HepG2 (cell line): Measurements from ENCODE around the gene ARFGAP2. TPM values are rescaled to one million over a fixed set of nuclear protein-coding genes. Genes with fewer than 3 reads are reported as not detected.

Source experiments
- EEA1 ChIP-seq: sonication (generic); formaldehyde crosslinking; IDR thresholded peaks from 2 replicates; pipeline ENCODE4 v1.5.1; 2020; ENCODE audit warnings: mild to moderate bottlenecking, missing genetic modification reagents, borderline replicate concordance
- GABPB1 ChIP-seq: IDR thresholded peaks from 2 replicates; pipeline ENCODE4 v1.6.1; 2016; ENCODE audit warnings: mild to moderate bottlenecking, missing genetic modification reagents, moderate library complexity, missing compliant biosample characterization
- HIC2 ChIP-seq: sonication (generic); formaldehyde crosslinking; IDR thresholded peaks from 2 replicates; pipeline ENCODE4 v1.9.0; 2022; ENCODE audit warnings: low read depth, missing genetic modification reagents
- HIVEP1 ChIP-seq: sonication (generic); formaldehyde crosslinking; IDR thresholded peaks from 2 replicates; pipeline ENCODE4 v1.4.0; 2020; ENCODE audit warnings: mild to moderate bottlenecking, missing genetic modification reagents
- IKZF4 ChIP-seq: sonication (generic); formaldehyde crosslinking; IDR thresholded peaks from 2 replicates; pipeline ENCODE4 v1.5.1; 2020; ENCODE audit warnings: borderline replicate concordance, mild to moderate bottlenecking, low read depth, missing genetic modification reagents; ENCODE audit errors: not compliant biosample characterization
- MLXIP ChIP-seq: sonication (generic); formaldehyde crosslinking; IDR thresholded peaks from 2 replicates; pipeline ENCODE4 v1.9.0; 2021; ENCODE audit warnings: missing genetic modification reagents, borderline replicate concordance
- MTA3 ChIP-seq: sonication (generic); formaldehyde crosslinking; IDR thresholded peaks from 2 replicates; pipeline ENCODE4 v1.4.0; 2020; ENCODE audit warnings: missing genetic modification reagents
- NFIB ChIP-seq: sonication (generic); formaldehyde crosslinking; IDR thresholded peaks from 2 replicates; pipeline ENCODE4 v1.9.0; 2021; ENCODE audit warnings: missing genetic modification reagents, mild to moderate bottlenecking, borderline replicate concordance
- NONO ChIP-seq, 2 experiments: fragments of 450-650 bp in 1 of 2; sonication (generic) in 1 of 2; formaldehyde crosslinking in 1 of 2; IDR thresholded peaks in 1 of 2; conservative IDR thresholded peaks in 1 of 2; 2 replicates each; pipeline versions ENCODE4 v1.6.1 to v1.8.0; 2017 to 2022; ENCODE audit warnings: mild to moderate bottlenecking in 1 of 2, missing genetic modification reagents in 1 of 2, moderate library complexity in 1 of 2
- PRMT3 ChIP-seq: sonication (generic); formaldehyde crosslinking; IDR thresholded peaks from 2 replicates; pipeline ENCODE4 v1.8.1; 2022; ENCODE audit warnings: low read depth, mild to moderate bottlenecking, moderate library complexity, missing genetic modification reagents, borderline replicate concordance
- TFDP2 ChIP-seq: sonication (generic); formaldehyde crosslinking; IDR thresholded peaks from 2 replicates; pipeline ENCODE4 v1.4.0; 2020; ENCODE audit warnings: missing genetic modification reagents
- ZFP36L1 ChIP-seq: sonication (generic); formaldehyde crosslinking; IDR thresholded peaks from 2 replicates; pipeline ENCODE4 v1.8.0; 2022; ENCODE audit warnings: mild to moderate bottlenecking, missing genetic modification reagents, moderate library complexity
- ZMAT5 ChIP-seq: sonication (generic); formaldehyde crosslinking; IDR thresholded peaks from 2 replicates; pipeline ENCODE4 v1.5.0; 2020; ENCODE audit warnings: mild to moderate bottlenecking, low read depth, missing genetic modification reagents, borderline replicate concordance
- ZNF207 ChIP-seq: fragments of 450-650 bp; IDR thresholded peaks from 2 replicates; pipeline ENCODE4 v1.6.1; 2016; ENCODE audit warnings: antibody characterized with exemption, borderline replicate concordance
- ZNF354B ChIP-seq: sonication (generic); formaldehyde crosslinking; IDR thresholded peaks from 2 replicates; pipeline ENCODE4 v1.8.0; 2022; ENCODE audit warnings: mild to moderate bottlenecking, missing genetic modification reagents
- ZNF678 ChIP-seq: sonication (generic); formaldehyde crosslinking; IDR thresholded peaks from 2 replicates; pipeline ENCODE4 v1.4.0; 2020; ENCODE audit warnings: mild to moderate bottlenecking, missing genetic modification reagents
- ZNF747 ChIP-seq: sonication (generic); formaldehyde crosslinking; IDR thresholded peaks from 2 replicates; pipeline ENCODE4 v1.8.1; 2023; ENCODE audit warnings: missing genetic modification reagents, mild to moderate bottlenecking, borderline replicate concordance
- ZSCAN20 ChIP-seq: sonication (generic); formaldehyde crosslinking; IDR thresholded peaks from 2 replicates; pipeline ENCODE4 v1.4.0; 2020; ENCODE audit warnings: missing genetic modification reagents, mild to moderate bottlenecking, borderline replicate concordance
- ZSCAN22 ChIP-seq: sonication (generic); formaldehyde crosslinking; IDR thresholded peaks from 2 replicates; pipeline ENCODE4 v1.4.0; 2020; ENCODE audit warnings: mild to moderate bottlenecking, missing genetic modification reagents
- polyA plus RNA-seq, 8 experiments: library from polyadenylated mRNA; depleted of rRNA in 3 of 8; stranded (reverse) in 7 of 8; unstranded in 1 of 8; fragments of >200 nt; fragmentation: Illumina TruSeq in 4 of 8; extraction: Trizol in 4 of 8; gene quantifications; 2 replicates each; pipeline versions ENCODE4 v1.2.1 to v1.2.3, GENCODE V29; 2011 to 2016; ENCODE audit warnings: low read depth in 4 of 8, missing spikeins in 1 of 8, mixed read lengths in 1 of 8; ENCODE audit not compliant: insufficient read depth in 1 of 8
- total RNA-seq, 5 experiments: library from RNA; depleted of rRNA; stranded (reverse); fragments of >200 nt; fragmentation: Illumina TruSeq; extraction: Trizol; gene quantifications; 2 replicates each; pipeline ENCODE4 v1.2.3, GENCODE V29; 2016; ENCODE audit warnings: low read depth in 1 of 5
- TF ChIP-seq, protein P1 (sequence below): sonication (generic); formaldehyde crosslinking; IDR thresholded peaks from 2 replicates; pipeline ENCODE4 v1.5.0; 2020; ENCODE audit warnings: missing genetic modification reagents

Gene ARFGAP2
- total and polyA plus RNA-seq, 2 of the 13 experiments (the other 11 are each of a cell fraction or from before 2014, with no cell fraction given): 32.3 to 75.3 TPM

DNA sequence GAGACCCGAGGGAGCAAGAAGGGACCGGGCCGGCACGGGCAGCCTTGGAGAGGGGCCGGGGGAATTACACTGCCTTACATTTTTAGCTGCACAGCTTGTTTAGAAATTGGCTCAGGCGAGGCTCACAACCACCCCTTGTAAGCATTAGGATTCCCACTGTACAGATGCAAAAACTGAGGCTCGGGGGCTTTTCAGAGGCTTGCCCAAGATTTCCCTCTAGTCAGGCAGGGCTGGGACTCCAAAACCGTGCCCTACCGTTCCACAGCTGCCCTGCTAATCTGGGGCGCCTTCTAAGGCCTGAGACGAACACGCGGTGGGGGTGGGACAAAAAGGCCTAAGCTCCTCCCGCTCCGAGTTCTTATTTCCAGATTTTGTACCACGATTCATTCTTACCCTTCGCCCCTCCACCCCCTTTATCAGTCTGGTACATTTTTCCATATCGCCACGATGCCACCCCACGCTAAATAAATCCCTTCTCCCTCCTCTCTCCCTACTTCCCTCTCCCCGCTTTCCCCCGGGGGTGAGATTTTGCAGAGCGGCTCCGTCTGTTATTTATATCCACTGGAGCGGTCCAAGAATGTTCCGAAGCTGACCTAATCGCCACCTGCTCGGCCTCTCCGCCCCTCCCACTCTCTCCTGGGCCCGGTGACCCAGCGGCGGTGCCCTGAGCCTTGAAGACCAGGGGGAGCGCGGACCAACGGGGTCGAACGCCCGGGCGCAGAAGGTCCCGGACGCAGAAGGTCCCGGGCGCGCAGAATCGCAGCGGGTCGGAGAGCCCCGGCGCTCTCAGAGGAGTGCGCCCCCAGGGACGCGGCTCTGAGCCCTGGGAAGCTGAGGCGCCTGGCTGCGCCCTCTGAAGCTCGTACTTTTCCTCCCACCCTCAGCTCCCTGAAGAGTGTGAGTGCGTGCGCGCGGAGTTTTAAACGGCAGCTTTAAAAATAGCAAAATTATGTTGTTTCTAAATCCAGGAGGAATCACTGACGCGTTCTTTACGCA lies 10.3 kb upstream of the ARFGAP2 start (continued):
- 0 out of 2 replicates have a peak, but pooled peaks have one; percentile 28 for TF ChIP-seq PRMT3 (CRISPR knock-in tag)
- no peak for TF ChIP-seq ZMAT5 (CRISPR knock-in tag)
- TF ChIP-seq MLXIP (CRISPR knock-in tag): no peak
- no peak for TF ChIP-seq ZNF354B (CRISPR knock-in tag)
- TF ChIP-seq MTA3 (CRISPR knock-in tag): no peak
- no peak for TF ChIP-seq TFDP2 (CRISPR knock-in tag)
- peak; percentile 21; the same call in 1 of the 2 replicates for TF ChIP-seq EEA1 (CRISPR knock-in tag)
- no peak for TF ChIP-seq ZSCAN20 (CRISPR knock-in tag)
- no peak for TF ChIP-seq HIVEP1 (CRISPR knock-in tag)
- TF ChIP-seq NONO (IDR thresholded peaks at IDR 0.05): no peak
- peak; percentile 76 for TF ChIP-seq NONO (CRISPR knock-in tag; conservative IDR thresholded peaks at IDR 0.05)
- TF ChIP-seq ZFP36L1 (CRISPR knock-in tag): 0 out of 2 replicates have a peak, but pooled peaks have one; percentile 59
- TF ChIP-seq ZSCAN22 (CRISPR knock-in tag): no peak
- TF ChIP-seq ZNF747 (CRISPR knock-in tag): 0 out of 2 replicates have a peak, but pooled peaks have one; percentile 45
- TF ChIP-seq, protein P1, sequence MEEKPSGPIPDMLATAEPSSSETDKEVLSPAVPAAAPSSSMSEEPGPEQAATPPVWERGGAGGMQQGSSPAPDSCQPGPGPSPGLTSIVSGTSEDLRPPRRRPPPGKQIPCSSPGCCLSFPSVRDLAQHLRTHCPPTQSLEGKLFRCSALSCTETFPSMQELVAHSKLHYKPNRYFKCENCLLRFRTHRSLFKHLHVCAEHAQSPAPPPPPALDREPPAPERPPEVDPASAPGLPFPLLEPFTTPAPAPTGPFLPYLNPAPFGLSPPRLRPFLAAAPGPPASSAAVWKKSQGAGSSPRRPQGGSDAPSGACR: no peak; the same call in 1 of the 2 replicates
- no peak for TF ChIP-seq IKZF4 (CRISPR knock-in tag)
- no peak for TF ChIP-seq HIC2
- no peak for TF ChIP-seq NFIB (CRISPR knock-in tag)
- no peak for TF ChIP-seq ZNF207
- no peak; the same call in 1 of the 2 replicates for TF ChIP-seq GABPB1 (CRISPR knock-in tag)
- 0 out of 2 replicates have a peak, but pooled peaks have one; percentile 54 for TF ChIP-seq ZNF678 (CRISPR knock-in tag)
